ENCODE measurements around the gene ATP10A.

ATP10A gene

GRCh38 chr15:25877681-25878080 lies 14.6 kb upstream of the ATP10A start:
- no peak for DNase-seq (ENCODE audit: low read depth)
- in situ Hi-C loops (cut with HindIII; ENCODE audit: low sequenced_read_pairs) = no loop called here
- no peak overlapping the region for H3K4me3 ChIP-seq (ENCODE audit: low read depth, low read length)
- TF ChIP-seq, protein P1, sequence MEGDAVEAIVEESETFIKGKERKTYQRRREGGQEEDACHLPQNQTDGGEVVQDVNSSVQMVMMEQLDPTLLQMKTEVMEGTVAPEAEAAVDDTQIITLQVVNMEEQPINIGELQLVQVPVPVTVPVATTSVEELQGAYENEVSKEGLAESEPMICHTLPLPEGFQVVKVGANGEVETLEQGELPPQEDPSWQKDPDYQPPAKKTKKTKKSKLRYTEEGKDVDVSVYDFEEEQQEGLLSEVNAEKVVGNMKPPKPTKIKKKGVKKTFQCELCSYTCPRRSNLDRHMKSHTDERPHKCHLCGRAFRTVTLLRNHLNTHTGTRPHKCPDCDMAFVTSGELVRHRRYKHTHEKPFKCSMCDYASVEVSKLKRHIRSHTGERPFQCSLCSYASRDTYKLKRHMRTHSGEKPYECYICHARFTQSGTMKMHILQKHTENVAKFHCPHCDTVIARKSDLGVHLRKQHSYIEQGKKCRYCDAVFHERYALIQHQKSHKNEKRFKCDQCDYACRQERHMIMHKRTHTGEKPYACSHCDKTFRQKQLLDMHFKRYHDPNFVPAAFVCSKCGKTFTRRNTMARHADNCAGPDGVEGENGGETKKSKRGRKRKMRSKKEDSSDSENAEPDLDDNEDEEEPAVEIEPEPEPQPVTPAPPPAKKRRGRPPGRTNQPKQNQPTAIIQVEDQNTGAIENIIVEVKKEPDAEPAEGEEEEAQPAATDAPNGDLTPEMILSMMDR (IDR thresholded peaks at IDR 0.05; ENCODE audit: low read depth, low read length, missing control alignments) = no peak

DNA sequence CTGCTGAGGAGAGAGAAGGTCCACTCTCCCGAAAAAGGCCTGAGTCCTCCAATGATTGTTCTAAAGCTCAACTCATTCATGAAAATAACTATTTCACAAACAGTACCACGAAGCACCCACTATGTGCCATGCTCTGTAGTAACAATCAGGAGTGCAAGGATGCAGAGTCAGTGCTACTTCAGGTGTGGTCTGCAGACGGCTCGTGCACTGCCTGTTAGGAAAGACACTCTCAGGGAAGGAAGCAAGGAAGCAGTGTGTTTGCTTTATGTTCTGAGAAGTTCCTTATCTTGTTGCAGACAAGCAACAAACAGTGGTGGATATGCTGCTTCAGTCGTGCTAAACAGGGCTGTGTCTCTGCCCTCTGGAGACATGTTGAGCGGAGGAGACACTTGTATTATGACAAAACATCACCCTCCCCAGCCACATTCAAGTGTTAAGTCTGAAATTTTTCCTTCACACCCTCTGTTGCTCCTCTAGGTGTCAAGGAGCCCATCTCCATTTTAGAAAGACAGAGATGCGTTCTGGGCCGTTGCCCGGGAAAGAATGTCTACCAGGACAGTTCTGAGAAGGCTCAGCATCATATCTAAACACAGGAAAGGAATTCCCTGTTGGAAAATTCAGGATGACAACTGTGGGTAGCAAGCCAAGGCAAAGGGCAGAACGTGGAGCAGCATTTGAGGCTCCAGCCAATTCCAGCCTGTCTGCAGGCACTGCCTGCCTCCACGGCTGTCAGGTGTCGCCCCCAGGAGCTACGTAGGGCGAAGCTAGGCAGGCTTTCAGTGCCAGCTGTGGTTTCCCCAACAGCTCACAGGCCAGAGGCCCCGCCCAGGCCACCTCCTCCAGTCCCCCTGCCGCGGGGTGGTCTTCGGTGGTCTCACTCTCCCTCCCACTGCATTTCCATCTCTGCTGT lies 13.4 kb upstream of the ATP10A start:
- in situ Hi-C loops (cut with HindIII; ENCODE audit: low sequenced_read_pairs) = no loop called here
- DNase-seq (ENCODE audit: low read depth) = no peak
- TF ChIP-seq, protein P1 (IDR thresholded peaks at IDR 0.05; ENCODE audit: low read depth, low read length, missing control alignments) = no peak

DNA sequence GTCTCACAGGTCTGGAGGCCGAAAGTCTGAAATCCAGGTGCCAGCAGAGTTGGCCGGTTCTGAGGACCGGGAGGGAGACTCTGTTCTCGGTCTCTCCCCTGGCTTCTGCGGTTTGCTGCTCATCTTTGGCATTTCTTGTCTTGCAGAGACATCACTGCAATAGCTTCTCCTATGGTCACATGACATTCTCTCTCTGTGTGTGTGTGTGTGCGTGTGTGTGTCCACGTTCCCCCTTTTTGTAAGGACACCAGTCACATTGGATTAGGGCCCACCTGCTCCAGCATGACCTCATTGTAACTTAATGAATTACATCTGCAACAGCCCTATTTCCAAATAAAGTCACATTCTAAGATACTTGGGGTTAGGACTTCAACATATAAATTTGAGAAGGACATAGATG lies 12.4 kb upstream of the ATP10A start:
- TF ChIP-seq, protein P1 (IDR thresholded peaks at IDR 0.05; ENCODE audit: low read depth, low read length, missing control alignments) = no peak

More for the DNA sequence above, 13.4 kb upstream of the ATP10A start:
- H3K4me3 ChIP-seq (ENCODE audit: low read depth, low read length) = no peak overlapping the region

DNA sequence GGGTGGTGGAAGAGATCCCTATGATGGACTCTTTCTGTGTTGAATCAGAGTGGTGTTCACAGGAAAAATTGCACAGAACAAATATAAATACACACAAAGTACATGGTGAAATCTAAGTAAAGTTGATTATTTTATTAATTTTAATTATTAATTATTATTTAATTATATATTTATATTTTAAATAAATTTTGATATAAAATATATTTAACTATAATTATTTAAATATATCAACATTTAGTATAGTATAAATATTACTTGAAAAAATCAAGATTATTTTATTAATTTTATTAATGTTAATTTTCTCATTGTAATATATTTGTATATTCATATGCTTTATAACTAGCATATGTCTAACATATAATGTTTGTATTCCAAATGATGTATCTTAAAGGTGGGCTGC lies 11.3 kb upstream of the ATP10A start:
- no peak overlapping the region for H3K4me3 ChIP-seq (ENCODE audit: low read depth, low read length)
- TF ChIP-seq, protein P1 (IDR thresholded peaks at IDR 0.05; ENCODE audit: low read depth, low read length, missing control alignments) = no peak
- no peak for DNase-seq (ENCODE audit: low read depth)
- in situ Hi-C loops (cut with HindIII; ENCODE audit: low sequenced_read_pairs) = no loop called here

More for the DNA sequence above, 12.4 kb upstream of the ATP10A start:
- in situ Hi-C loops (cut with HindIII; ENCODE audit: low sequenced_read_pairs) = no loop called here
- no peak for DNase-seq (ENCODE audit: low read depth)
- no peak overlapping the region for H3K4me3 ChIP-seq (ENCODE audit: low read depth, low read length)

DNA sequence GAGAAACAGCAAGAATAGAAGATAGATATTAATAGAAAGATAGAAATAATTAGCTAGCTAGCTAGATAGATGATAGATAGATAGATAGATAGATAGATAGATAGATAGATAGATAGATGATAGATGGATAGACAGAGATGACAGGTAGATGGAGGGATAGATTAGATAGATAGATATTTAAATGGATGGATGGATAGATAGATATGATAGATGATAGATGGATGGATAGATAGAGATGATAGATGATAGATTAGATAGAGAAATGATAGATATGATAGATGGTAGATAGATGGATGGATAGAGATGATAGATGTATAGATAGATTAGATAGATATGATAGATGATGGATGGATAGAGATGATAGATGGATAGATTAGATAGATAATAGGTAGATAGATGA lies 8.3 kb upstream of the ATP10A start:
- H3K4me3 ChIP-seq (ENCODE audit: low read depth, low read length) = no peak overlapping the region
- in situ Hi-C loops (cut with HindIII; ENCODE audit: low sequenced_read_pairs) = no loop called here
- no peak for DNase-seq (ENCODE audit: low read depth)
- TF ChIP-seq, protein P1 (IDR thresholded peaks at IDR 0.05; ENCODE audit: low read depth, low read length, missing control alignments) = no peak

DNA sequence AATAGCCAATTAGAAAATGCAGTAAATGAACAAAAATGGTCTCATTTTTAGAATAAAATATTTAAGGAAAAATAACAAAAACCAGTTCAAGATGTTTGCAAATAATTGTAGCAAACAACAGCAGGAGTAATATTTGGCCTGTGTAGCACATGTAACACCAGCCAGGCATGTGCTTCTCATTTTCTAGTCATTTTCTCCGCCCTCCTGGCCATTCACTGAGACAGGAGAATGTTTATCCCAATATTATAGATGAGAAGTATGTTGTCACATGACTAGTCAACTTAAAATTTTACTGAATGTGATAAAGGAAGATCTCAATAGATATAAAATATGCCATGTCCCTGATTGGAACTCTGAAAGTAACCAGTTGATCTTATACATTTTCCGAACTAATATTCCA lies 7.8 kb upstream of the ATP10A start:
- TF ChIP-seq, protein P1 (IDR thresholded peaks at IDR 0.05; ENCODE audit: low read depth, low read length, missing control alignments) = no peak
- no peak overlapping the region for H3K4me3 ChIP-seq (ENCODE audit: low read depth, low read length)
- no peak for DNase-seq (ENCODE audit: low read depth)
- in situ Hi-C loops (cut with HindIII; ENCODE audit: low sequenced_read_pairs) = no loop called here
